KMS-11 (cell line): ENCODE measurements around the gene PURB.

Source experiments
- H2AFZ ChIP-seq: fragments of 200-600 bp; sonication (generic); 2 replicates; pipeline ENCODE4 v1.6.1; 2016; ENCODE audit warnings: antibody characterized with exemption, mixed run types, low read depth
- H3K27ac ChIP-seq: fragments of 200-600 bp; sonication (generic); 2 replicates; pipeline ENCODE4 v1.6.1; 2016; ENCODE audit warnings: mild to moderate bottlenecking, mixed run types
- H3K27me3 ChIP-seq: fragments of 200-600 bp; sonication (generic); 2 replicates; pipeline ENCODE4 v1.6.1; 2017; ENCODE audit warnings: mild to moderate bottlenecking, low read depth, mixed run types, moderate library complexity; ENCODE audit not compliant: insufficient read depth
- H3K36me3 ChIP-seq: fragments of 200-600 bp; sonication (generic); 2 replicates; pipeline ENCODE4 v1.6.1; 2017; ENCODE audit warnings: mild to moderate bottlenecking, mixed run types; ENCODE audit not compliant: insufficient read depth
- H3K4me1 ChIP-seq: fragments of 200-600 bp; sonication (generic); 2 replicates; pipeline ENCODE4 v1.6.1; 2016; ENCODE audit warnings: mild to moderate bottlenecking, low read depth, mixed run types; ENCODE audit not compliant: poor library complexity, severe bottlenecking
- H3K4me2 ChIP-seq: fragments of 200-600 bp; sonication (generic); 2 replicates; pipeline ENCODE4 v1.7.0; 2016; ENCODE audit warnings: mild to moderate bottlenecking, mixed run types
- H3K4me3 ChIP-seq: fragments of 200-600 bp; sonication (generic); IDR thresholded peaks from 2 replicates; pipeline ENCODE4 v1.6.1; 2017; ENCODE audit warnings: low read depth, low read length, mixed read lengths; ENCODE audit not compliant: insufficient read depth
- H3K79me2 ChIP-seq: fragments of 200-600 bp; sonication (generic); 2 replicates; pipeline ENCODE4 v1.6.1; 2016; ENCODE audit warnings: low read depth, mixed run types; ENCODE audit not compliant: insufficient read depth
- H3K9ac ChIP-seq: fragments of 200-600 bp; sonication (generic); 2 replicates; pipeline ENCODE4 v1.6.1; 2016; ENCODE audit warnings: mild to moderate bottlenecking, mixed run types
- H4K20me1 ChIP-seq: fragments of 200-600 bp; sonication (generic); 2 replicates; pipeline ENCODE4 v1.6.1; 2016; ENCODE audit warnings: mild to moderate bottlenecking, mixed run types; ENCODE audit not compliant: insufficient read depth
- TF ChIP-seq, protein P1 (sequence below): fragments of 200-600 bp; sonication (generic); conservative IDR thresholded peaks from 2 replicates; pipeline ENCODE4 v1.6.1; 2017; ENCODE audit warnings: low read depth, mild to moderate bottlenecking, antibody characterized with exemption, low read length, moderate library complexity, mixed read lengths

PURB gene

DNA sequence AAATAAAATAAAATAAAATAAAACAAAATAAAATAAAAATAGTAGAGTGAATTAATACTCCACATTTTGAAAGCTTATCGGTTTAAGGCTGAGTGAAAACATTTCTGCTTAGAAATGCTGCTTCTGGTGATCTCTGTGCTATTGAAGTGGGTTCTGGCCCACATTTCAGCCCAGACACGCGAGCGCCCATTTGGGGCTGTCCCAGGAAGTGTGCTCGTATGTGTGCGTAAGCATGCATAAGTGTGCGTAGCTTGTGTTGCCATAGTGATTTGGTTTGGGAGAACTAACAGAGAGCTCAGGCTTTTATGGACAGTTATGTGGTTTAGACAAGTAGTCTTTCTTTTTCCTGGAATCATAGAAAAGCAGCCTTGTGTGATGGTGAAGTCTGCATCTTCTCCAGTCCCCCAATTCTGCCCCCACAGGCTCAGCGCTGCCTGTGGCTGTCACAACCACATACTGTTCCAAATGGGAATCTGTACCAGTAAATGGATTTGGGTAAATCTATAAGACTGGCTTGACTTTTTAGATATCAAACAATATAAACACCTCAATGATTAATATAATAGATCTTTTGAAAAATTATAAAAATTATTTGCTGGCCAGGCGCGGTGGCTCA, 29.8 kb upstream of the PURB start:
- H3K27me3 ChIP-seq = no peaks in the 10 kb centered on the region
- H3K9ac ChIP-seq = no peak overlapping the region
- no peaks in the 10 kb centered on the region for H4K20me1 ChIP-seq
- H3K4me2 ChIP-seq = no peak overlapping the region
- H3K36me3 ChIP-seq = no peaks in the 10 kb centered on the region
- no peaks in the 10 kb centered on the region for H3K79me2 ChIP-seq
- no peaks in the 10 kb centered on the region for H3K4me1 ChIP-seq
- no peak overlapping the region for H3K27ac ChIP-seq
- no peak overlapping the region for H3K4me3 ChIP-seq
- TF ChIP-seq, protein P1, sequence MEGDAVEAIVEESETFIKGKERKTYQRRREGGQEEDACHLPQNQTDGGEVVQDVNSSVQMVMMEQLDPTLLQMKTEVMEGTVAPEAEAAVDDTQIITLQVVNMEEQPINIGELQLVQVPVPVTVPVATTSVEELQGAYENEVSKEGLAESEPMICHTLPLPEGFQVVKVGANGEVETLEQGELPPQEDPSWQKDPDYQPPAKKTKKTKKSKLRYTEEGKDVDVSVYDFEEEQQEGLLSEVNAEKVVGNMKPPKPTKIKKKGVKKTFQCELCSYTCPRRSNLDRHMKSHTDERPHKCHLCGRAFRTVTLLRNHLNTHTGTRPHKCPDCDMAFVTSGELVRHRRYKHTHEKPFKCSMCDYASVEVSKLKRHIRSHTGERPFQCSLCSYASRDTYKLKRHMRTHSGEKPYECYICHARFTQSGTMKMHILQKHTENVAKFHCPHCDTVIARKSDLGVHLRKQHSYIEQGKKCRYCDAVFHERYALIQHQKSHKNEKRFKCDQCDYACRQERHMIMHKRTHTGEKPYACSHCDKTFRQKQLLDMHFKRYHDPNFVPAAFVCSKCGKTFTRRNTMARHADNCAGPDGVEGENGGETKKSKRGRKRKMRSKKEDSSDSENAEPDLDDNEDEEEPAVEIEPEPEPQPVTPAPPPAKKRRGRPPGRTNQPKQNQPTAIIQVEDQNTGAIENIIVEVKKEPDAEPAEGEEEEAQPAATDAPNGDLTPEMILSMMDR = no peak
- H2AFZ ChIP-seq = no peak overlapping the region

DNA sequence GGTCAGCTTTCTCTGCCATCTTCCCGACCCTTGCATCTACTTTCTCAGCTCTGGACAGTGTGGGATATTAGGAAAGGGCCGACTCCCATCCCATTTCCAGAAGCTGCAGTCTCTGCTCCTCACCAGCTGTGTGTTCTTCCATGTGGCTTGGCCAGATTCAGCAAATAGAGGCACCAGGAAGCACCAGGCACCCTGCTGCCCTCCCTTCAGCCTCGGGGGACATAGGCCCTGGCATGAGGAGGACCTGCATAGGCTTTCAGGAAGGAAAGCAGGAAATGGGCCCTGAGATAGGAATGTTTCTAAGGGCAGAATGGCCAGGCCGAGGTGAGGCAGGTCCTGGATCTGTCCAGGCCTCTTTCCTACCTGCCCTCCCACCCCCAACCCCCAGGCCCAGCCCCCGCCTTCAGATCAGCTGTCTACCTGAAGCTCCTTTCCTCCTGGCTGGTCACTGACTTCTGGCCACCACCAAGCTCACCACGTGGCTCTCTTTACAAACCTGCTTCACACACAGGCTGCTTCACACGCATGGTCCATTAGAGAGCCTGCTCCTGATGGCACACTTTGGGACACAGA, 27.5 kb upstream of the PURB start:
- TF ChIP-seq, protein P1 = no peak
- no peaks in the 10 kb centered on the region for H3K79me2 ChIP-seq
- H3K4me3 ChIP-seq = no peak overlapping the region
- no peak overlapping the region for H3K9ac ChIP-seq
- no peaks in the 10 kb centered on the region for H4K20me1 ChIP-seq
- no peak overlapping the region for H3K4me2 ChIP-seq
- no peak overlapping the region for H2AFZ ChIP-seq
- H3K27me3 ChIP-seq = no peaks in the 10 kb centered on the region
- no peaks in the 10 kb centered on the region for H3K36me3 ChIP-seq
- no peaks in the 10 kb centered on the region for H3K4me1 ChIP-seq
- H3K27ac ChIP-seq = no peak overlapping the region

DNA sequence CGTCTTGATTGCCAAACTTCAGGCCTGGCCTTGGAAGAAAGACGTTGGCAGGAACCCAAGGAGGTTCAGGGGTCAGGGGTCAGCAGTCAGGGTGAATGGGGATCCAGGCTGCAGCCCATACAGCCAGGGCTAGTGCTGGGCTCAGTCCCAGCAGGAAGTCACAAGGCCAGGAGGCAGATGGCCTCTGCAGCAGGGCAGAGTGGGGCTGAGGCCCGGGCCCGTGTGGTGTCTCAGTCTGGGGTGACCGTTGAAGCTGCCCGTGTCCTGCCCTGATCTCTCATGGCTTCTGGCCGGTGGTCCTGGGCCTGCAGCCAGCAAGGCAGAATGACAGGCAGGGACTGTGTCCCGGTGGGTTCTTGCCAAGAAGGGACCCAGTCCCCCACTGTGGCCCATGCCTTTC, 26.6 kb upstream of the PURB start:
- no peaks in the 10 kb centered on the region for H3K27me3 ChIP-seq
- TF ChIP-seq, protein P1 = no peak
- no peak overlapping the region for H2AFZ ChIP-seq
- no peaks in the 10 kb centered on the region for H3K79me2 ChIP-seq
- no peaks in the 10 kb centered on the region for H3K4me1 ChIP-seq
- H3K9ac ChIP-seq = no peak overlapping the region
- no peak overlapping the region for H3K4me2 ChIP-seq
- H3K27ac ChIP-seq = no peak overlapping the region
- no peaks in the 10 kb centered on the region for H4K20me1 ChIP-seq
- H3K4me3 ChIP-seq = no peak overlapping the region
- H3K36me3 ChIP-seq = no peaks in the 10 kb centered on the region

DNA sequence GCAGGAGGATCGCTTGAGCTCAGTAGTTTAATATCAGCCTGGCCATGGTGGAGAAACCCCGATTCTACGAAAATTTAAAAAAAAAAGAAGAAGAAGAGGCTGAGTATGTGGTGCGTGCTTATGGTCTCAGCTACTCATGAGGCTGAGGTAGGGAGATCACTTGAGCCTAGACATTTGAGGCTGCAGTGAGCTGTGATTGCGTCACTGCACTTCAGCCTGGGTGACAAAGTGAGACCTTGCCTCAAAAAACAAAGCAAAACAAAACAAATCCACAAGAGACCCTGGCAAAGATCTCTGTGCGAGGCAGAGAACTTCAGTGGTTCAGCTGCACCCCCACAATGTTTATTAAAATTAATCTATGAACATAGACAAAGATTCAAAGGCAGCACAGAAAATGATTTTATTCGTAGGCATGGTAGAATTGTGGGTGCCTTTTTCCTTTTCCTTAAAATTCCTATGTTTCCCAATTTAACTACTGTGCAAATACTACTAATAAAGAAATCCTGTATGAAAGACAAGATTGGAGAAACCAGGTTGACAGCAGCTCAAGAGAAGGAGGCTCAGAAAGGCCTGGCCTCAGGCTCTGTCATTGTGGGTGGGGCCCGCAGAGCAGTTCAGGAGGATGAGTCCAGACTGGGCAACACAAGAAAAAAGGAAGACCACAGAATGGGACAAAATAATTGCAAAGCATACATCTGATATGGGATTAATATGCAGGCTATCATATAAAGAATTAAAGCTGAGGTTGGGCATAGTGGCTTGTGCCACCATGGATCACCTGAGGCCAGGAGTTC, 24.5 kb upstream of the PURB start:
- no peak overlapping the region for H3K4me3 ChIP-seq
- H3K79me2 ChIP-seq = no peaks in the 10 kb centered on the region
- no peak overlapping the region for H3K4me2 ChIP-seq

More for the DNA sequence above, 24.5 kb upstream of the PURB start:
- H2AFZ ChIP-seq = no peak overlapping the region
- no peaks in the 10 kb centered on the region for H4K20me1 ChIP-seq
- H3K27me3 ChIP-seq = no peaks in the 10 kb centered on the region
- H3K27ac ChIP-seq = no peak overlapping the region
- H3K36me3 ChIP-seq = no peaks in the 10 kb centered on the region
- no peaks in the 10 kb centered on the region for H3K4me1 ChIP-seq
- H3K9ac ChIP-seq = no peak overlapping the region
- TF ChIP-seq, protein P1 = no peak
